Frontal cortex (tissue), 4 donors: ENCODE results near the gene PPARG. TPM values are rescaled to one million over a fixed set of nuclear protein-coding genes. Genes with fewer than 3 reads are reported as not detected.
"Not testable (repeated sequence)": the region's sequence is repeated elsewhere in the genome, so short reads cannot be mapped to it uniquely, and the experiment has no call there.

Experiments
- DNase-seq, 2 donors: peaks; one replicate each; pipeline ENCODE4 v3.0.0; 2012; ENCODE audit warnings: low spot score in 2 of 2
- FAIRE-seq: peaks from 2 replicates; lab custom pipeline; 2012; peaks lifted over from hg19 to GRCh38; lab: Jason Lieb, UNC
- total RNA-seq: library from RNA; depleted of rRNA; stranded (reverse); fragments of >200 nt; gene quantifications from one replicate; pipeline ENCODE4 v1.2.3, GENCODE V29; 2014
- donor health status: control.
- donor health status: control.
- donor health status: control.

The PPARG gene
- total RNA-seq = 1.2 TPM

- FAIRE-seq = no peak
- peak in 1 of 2 donors; percentile 20 for DNase-seq
Observed at GRCh38 chr3:12288182-12289129, at the start of gene PPARG. PPARG (plus strand) TSS chr3:12289070; CDS start chr3:12379712, 90,642 bp downstream.

- DNase-seq (no peak), FAIRE-seq (no peak)
Observed at GRCh38 chr3:12239301-12239700, 49.6 kb upstream of the PPARG start.

- FAIRE-seq = no peak
Observed at GRCh38 chr3:12242772-12243171, 46.1 kb upstream of the PPARG start.

GRCh38 chr3:12246497-12247163 lies 42.2 kb upstream of the PPARG start:
- FAIRE-seq (no peak), DNase-seq (no peak)

More at GRCh38 chr3:12242772-12243171, 46.1 kb upstream of the PPARG start:
- no peak for DNase-seq

- no peak for DNase-seq
- FAIRE-seq = no peak
Observed at GRCh38 chr3:12247411-12247810, 41.5 kb upstream of the PPARG start.

GRCh38 chr3:12249519-12249918 lies 39.4 kb upstream of the PPARG start:
- no peak for FAIRE-seq
- DNase-seq = no peak

- FAIRE-seq (no peak), DNase-seq (no peak)
Observed at GRCh38 chr3:12252889-12253288, 36.0 kb upstream of the PPARG start.

GRCh38 chr3:12253516-12254343 lies 35.1 kb upstream of the PPARG start:
- FAIRE-seq = no peak
- DNase-seq = no peak

- no peak for DNase-seq
- FAIRE-seq = no peak
Observed at GRCh38 chr3:12255393-12255792, 33.5 kb upstream of the PPARG start.

- DNase-seq (no peak), FAIRE-seq (no peak)
Observed at GRCh38 chr3:12258911-12259310, 30.0 kb upstream of the PPARG start.

- not testable (repeated sequence) for FAIRE-seq, DNase-seq
Observed at GRCh38 chr3:12262173-12262572, 26.7 kb upstream of the PPARG start.

- no peak for FAIRE-seq
- DNase-seq = no peak
Observed at GRCh38 chr3:12265508-12265907, 23.4 kb upstream of the PPARG start.

GRCh38 chr3:12266038-12266437 lies 22.8 kb upstream of the PPARG start:
- DNase-seq (no peak), FAIRE-seq (no peak)

- DNase-seq (no peak), FAIRE-seq (no peak)
Observed at GRCh38 chr3:12267376-12268030, 21.4 kb upstream of the PPARG start.

GRCh38 chr3:12268049-12268735 lies 20.7 kb upstream of the PPARG start:
- DNase-seq = no peak
- FAIRE-seq = peak; percentile 77

- no peak for FAIRE-seq
Observed at GRCh38 chr3:12270976-12271375, 17.9 kb upstream of the PPARG start.

GRCh38 chr3:12273045-12273695 lies 15.7 kb upstream of the PPARG start:
- FAIRE-seq (no peak), DNase-seq (no peak)

More at GRCh38 chr3:12270976-12271375, 17.9 kb upstream of the PPARG start:
- DNase-seq = no peak

- no peak for FAIRE-seq
Observed at GRCh38 chr3:12275974-12276650, 12.8 kb upstream of the PPARG start.

More at GRCh38 chr3:12275974-12276650, 12.8 kb upstream of the PPARG start:
- DNase-seq = no peak
